Measurements from ENCODE around the gene KLF13. TPM values are rescaled to one million over a fixed set of nuclear protein-coding genes. Genes with fewer than 3 reads are reported as not detected.
A peak's percentile ranks its signal among the peaks of the same experiment; 100 is the strongest.

Gene KLF13
- total RNA-seq, 1 donor: 13.8 TPM

- peak; percentile 52 for DNase-seq (ENCODE audit: low read depth)
Observed at GRCh38 chr15:31397851-31398661, 71.4 kb downstream of the KLF13 start.

GRCh38 chr15:31398677-31399301 lies 72.2 kb downstream of the KLF13 start:
- TF ChIP-seq, protein P1, sequence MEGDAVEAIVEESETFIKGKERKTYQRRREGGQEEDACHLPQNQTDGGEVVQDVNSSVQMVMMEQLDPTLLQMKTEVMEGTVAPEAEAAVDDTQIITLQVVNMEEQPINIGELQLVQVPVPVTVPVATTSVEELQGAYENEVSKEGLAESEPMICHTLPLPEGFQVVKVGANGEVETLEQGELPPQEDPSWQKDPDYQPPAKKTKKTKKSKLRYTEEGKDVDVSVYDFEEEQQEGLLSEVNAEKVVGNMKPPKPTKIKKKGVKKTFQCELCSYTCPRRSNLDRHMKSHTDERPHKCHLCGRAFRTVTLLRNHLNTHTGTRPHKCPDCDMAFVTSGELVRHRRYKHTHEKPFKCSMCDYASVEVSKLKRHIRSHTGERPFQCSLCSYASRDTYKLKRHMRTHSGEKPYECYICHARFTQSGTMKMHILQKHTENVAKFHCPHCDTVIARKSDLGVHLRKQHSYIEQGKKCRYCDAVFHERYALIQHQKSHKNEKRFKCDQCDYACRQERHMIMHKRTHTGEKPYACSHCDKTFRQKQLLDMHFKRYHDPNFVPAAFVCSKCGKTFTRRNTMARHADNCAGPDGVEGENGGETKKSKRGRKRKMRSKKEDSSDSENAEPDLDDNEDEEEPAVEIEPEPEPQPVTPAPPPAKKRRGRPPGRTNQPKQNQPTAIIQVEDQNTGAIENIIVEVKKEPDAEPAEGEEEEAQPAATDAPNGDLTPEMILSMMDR (IDR thresholded peaks at IDR 0.05; ENCODE audit: insufficient read depth, low read depth, low read length): no peak
- no peak overlapping the region for H3K4me3 ChIP-seq (ENCODE audit: low read depth, low read length)
- DNase-seq (ENCODE audit: low read depth): no peak

More at GRCh38 chr15:31397851-31398661, 71.4 kb downstream of the KLF13 start:
- TF ChIP-seq, protein P1 (IDR thresholded peaks at IDR 0.05; ENCODE audit: insufficient read depth, low read depth, low read length): no peak
- H3K4me3 ChIP-seq (ENCODE audit: low read depth, low read length): no peak overlapping the region

DNA sequence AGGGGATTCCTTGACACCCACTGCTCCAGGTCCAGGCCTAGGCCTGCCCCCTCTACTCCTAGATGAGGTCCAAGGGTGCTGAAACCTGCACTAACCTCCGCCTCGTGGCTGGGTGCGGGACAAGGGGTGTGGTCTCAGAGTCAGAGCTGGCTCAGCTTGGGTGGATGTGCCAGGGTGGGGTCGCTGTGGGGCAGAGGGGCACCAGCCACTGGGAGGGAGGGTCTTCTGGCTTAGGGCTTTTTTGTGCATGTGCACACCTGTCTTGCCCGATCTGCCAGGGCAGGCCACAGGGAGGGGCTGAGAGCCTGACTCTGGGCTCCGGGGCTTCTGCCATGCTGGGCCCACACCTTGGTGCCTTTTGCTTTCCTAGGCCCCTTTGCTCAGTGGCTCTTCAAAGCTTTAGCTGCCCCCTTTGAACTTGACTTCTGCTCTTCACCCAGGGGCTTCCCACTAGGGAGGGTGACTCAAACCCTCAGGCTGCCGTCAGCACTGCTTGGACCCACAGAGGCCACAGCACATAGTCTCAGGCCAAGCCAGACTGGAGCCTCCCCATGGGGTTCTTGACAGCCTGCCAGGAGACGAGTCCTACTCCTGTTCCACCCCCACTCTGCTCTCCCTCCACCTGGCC lies 73.0 kb downstream of the KLF13 start:
- DNase-seq (ENCODE audit: low read depth): no peak
- TF ChIP-seq, protein P1 (IDR thresholded peaks at IDR 0.05; ENCODE audit: insufficient read depth, low read depth, low read length): no peak
- H3K4me3 ChIP-seq (ENCODE audit: low read depth, low read length): no peak overlapping the region

DNA sequence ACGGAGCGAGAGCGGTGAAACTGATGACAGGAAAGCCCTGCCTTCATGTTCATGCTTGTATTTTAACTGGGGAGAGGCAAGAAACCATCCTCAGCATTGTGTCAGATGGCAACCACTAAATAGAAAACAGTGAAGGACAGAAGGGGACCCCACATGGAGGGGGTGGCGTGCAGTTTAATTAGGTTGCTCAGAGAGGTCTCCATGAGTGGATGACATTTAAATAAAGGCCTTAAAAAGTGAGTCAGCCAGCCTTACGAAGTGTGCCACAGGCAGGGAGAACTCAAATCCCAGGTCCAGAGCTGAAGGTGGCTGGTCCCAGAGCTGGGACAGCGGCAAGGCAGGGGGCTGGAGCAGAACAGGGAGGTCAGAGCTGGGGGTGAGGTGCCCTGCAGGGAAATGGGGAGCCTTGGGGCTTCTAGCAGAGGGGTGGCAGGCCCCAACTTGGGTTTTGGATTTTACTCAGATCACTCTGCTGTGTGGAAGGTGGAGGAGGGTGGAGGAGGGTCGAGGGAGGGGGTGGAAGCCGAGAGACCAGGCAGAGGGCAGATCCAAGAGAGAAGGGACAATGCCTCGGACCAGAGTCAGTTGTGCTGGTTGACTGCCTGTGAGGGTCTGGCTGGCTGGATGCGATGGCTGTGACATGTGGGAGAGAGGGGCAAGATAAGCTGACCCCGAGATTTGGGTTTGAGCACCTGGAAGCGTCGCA lies 73.7 kb downstream of the KLF13 start:
- TF ChIP-seq, protein P1 (IDR thresholded peaks at IDR 0.05; ENCODE audit: insufficient read depth, low read depth, low read length): no peak
- no peak overlapping the region for H3K4me3 ChIP-seq (ENCODE audit: low read depth, low read length)
- DNase-seq (ENCODE audit: low read depth): no peak

- TF ChIP-seq, protein P1 (IDR thresholded peaks at IDR 0.05; ENCODE audit: insufficient read depth, low read depth, low read length): no peak
- no peak for DNase-seq (ENCODE audit: low read depth)
- no peak overlapping the region for H3K4me3 ChIP-seq (ENCODE audit: low read depth, low read length)
Observed at GRCh38 chr15:31401282-31401681, 74.6 kb downstream of the KLF13 start.

GRCh38 chr15:31402003-31402402 lies 75.4 kb downstream of the KLF13 start:
- no peak overlapping the region for H3K4me3 ChIP-seq (ENCODE audit: low read depth, low read length)
- DNase-seq (ENCODE audit: low read depth): no peak

More at GRCh38 chr15:31402003-31402402, 75.4 kb downstream of the KLF13 start:
- TF ChIP-seq, protein P1 (IDR thresholded peaks at IDR 0.05; ENCODE audit: insufficient read depth, low read depth, low read length): no peak
